Measurements from ENCODE around the gene CA9. TPM values are rescaled to one million over a fixed set of nuclear protein-coding genes. Genes with fewer than 3 reads are reported as not detected.

Gene CA9
- total RNA-seq, 2 experiments from 2014 or later, result not detected

DNA sequence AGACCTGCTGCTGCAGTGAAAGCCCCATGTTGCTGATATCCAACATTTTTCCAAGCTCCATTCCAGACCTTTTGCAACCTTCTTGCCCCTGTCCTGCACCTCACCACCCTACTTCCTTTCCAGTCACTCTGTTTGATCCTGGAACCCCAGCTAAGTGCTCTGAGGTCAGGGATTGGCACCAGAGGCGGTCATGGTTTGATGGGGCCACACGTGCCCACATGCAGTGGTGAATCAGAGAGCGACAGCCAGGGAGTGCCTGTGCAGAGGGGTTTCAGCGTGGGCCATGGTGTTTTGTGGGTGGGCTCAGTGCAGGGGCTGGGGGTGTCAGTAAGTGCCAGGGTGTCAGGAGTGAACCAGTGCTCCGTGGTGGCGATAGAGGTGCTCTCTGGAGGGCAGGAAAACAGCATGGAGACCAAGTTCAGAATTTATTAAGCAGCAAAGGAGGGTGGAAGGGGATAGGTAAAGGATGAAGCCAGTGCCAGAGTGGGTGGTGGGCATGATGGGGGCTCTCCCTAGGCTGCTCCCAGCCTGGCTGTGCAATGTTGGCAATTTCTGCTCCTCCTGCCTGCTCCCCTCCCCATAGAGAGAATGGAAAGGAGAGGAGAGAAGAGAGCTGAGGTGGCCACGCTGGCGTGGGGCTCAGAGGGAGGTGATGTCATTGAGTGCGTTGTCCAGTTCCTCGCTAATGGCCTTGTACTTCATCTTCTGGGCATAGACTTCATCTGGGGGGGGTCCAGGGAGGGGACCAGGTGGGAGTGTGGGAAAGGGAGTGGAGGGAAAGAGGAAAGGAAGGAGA is 9.0 kb downstream of the CA9 start:
- Histone ChIP-seq H3K4me3 (ENCODE audit: low read length) (no peak overlapping the region), H3K36me3 (ENCODE audit: insufficient read depth, low read length) (no peaks in the 10 kb centered on the region), H3K9me3 (ENCODE audit: control insufficient read depth in 1 of 2, insufficient read depth in 1 of 2, low read length in 2 of 2) (no peaks in the 10 kb centered on the region), H3K27ac (ENCODE audit: low read depth in 1 of 2, low read length in 2 of 2) (no peak overlapping the region), H3K4me1 (ENCODE audit: insufficient read depth, low read length) (no peaks in the 10 kb centered on the region), H3K27me3 (ENCODE audit: control insufficient read depth in 1 of 2, insufficient read depth in 2 of 2, low read length in 2 of 2) (no peaks in the 10 kb centered on the region)
- Mint-ChIP-seq H3K27ac (no peak overlapping the region), H3K36me3 (ENCODE audit: low read depth) (no peaks in the 10 kb centered on the region), H3K9me3 (no peaks in the 10 kb centered on the region), H3K4me3 (no peak overlapping the region), H3K27me3 (no peaks in the 10 kb centered on the region), H3K4me1 (ENCODE audit: low read depth) (peaks cover 4% of the 10 kb centered on the region)
- CTCF ChIA-PET, result interaction anchor here (1.4 kb wide), 1 partner anchor 24 kb away, joined by 4 read pairs; the partner anchor contains the start of genes CCDC107 and RMRP
- DNase-seq (no peak), ATAC-seq (ENCODE audit: poor library complexity) (no peak)
- POLR2A ChIA-PET, result no interaction called here
- intact Hi-C loops (cut with DNase I, micrococcal nuclease), result no loop called here
- no peak for TF ChIP-seq CTCF (IDR thresholded peaks at IDR 0.05)

DNA sequence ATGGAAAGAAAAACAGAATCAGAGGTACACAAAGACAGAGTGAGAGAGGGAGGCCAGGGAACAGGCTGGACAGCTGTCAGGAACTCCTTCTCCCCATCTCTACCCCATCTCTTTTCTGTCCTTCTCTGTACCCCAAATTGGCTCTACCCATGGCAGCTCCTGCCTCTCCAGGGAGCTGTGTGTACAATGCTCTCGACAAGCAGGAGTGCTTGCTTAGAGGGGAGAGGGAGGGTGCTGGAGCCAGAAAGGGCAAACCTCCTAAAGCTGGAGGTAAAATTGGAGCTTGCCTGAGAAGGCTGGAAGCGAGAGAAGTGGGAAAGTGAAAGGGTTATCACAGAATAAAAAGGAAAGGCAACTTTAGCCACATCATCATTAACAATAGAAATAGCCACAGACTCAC is 9.6 kb downstream of the CA9 start:
- no peaks in the 10 kb centered on the region for H3K4me1 ChIP-seq (ENCODE audit: insufficient read depth, low read length)
- intact Hi-C loops (cut with DNase I, micrococcal nuclease), result no loop called here

DNA sequence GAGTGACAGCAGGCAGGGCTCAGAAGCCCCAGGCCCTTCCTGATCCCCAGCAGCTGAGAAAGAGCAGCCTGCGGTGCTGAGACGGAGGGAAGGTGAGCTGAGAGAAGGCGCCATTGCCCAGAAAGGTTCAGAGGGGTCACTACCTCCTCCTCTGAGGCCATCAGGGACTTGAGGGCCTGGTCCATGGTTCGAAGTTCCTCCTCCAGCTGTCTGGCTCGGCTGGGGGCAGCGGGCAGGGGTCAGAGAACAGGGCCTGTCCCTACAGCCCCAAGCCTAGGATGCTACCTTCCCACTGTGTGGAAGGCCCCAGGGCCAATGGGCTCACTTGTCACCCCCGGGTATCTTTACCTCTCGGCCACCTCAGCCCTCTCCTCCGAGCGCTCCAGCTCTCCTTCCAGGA is 11.2 kb downstream of the CA9 start:
- H3K9me3 Mint-ChIP-seq, result no peaks in the 10 kb centered on the region
- no peak overlapping the region for H3K27ac Mint-ChIP-seq
- ChIA-PET POLR2A (interaction anchor here (2.0 kb wide), 1 partner anchor 12 kb away, joined by 5 read pairs; no protein-coding TSS in a partner anchor), CTCF (interaction anchor here (3.5 kb wide), 1 partner anchor 12 kb away, joined by 17 read pairs; no protein-coding TSS in a partner anchor)
- H3K4me1 Mint-ChIP-seq (ENCODE audit: low read depth), result peaks cover 13% of the 10 kb centered on the region
- H3K36me3 Mint-ChIP-seq (ENCODE audit: low read depth), result no peaks in the 10 kb centered on the region
- H3K4me3 Mint-ChIP-seq, result no peak overlapping the region
- no peak for TF ChIP-seq CTCF (IDR thresholded peaks at IDR 0.05)
- no peaks in the 10 kb centered on the region for H3K36me3 ChIP-seq (ENCODE audit: insufficient read depth, low read length)
- intact Hi-C loops (cut with DNase I, micrococcal nuclease), result loop anchor here in 1 of 2 experiments (2.0 kb wide), 1 partner anchor 16 kb away; no protein-coding TSS in a partner anchor
- H3K27me3 Mint-ChIP-seq, result no peaks in the 10 kb centered on the region
- DNase-seq, result no peak
- no peak for ATAC-seq (ENCODE audit: poor library complexity)
- H3K4me1 ChIP-seq (ENCODE audit: insufficient read depth, low read length), result peaks cover 12% of the 10 kb centered on the region
- no peaks in the 10 kb centered on the region for H3K9me3 ChIP-seq (ENCODE audit: control insufficient read depth in 1 of 2, insufficient read depth in 1 of 2, low read length in 2 of 2)
- H3K4me3 ChIP-seq (ENCODE audit: low read length), result no peak overlapping the region
- no peak overlapping the region for H3K27ac ChIP-seq (ENCODE audit: low read depth in 1 of 2, low read length in 2 of 2)
- H3K27me3 ChIP-seq (ENCODE audit: control insufficient read depth in 1 of 2, insufficient read depth in 2 of 2, low read length in 2 of 2), result no peaks in the 10 kb centered on the region

More for the DNA sequence above, 9.6 kb downstream of the CA9 start:
- no peaks in the 10 kb centered on the region for H3K9me3 ChIP-seq (ENCODE audit: control insufficient read depth in 1 of 2, insufficient read depth in 1 of 2, low read length in 2 of 2)
- H3K9me3 Mint-ChIP-seq, result no peaks in the 10 kb centered on the region
- DNase-seq, result no peak
- no peaks in the 10 kb centered on the region for H3K36me3 Mint-ChIP-seq (ENCODE audit: low read depth)
- ChIA-PET POLR2A (interaction anchor here (1.2 kb wide), 1 partner anchor 22 kb away, joined by 3 read pairs; no protein-coding TSS in a partner anchor), CTCF (interaction anchor here (1.4 to 3.5 kb wide), 2 partner anchors 13 to 25 kb away, joined by 4 to 17 read pairs; partner anchors contain the start of genes CCDC107 and RMRP)
- H3K27me3 ChIP-seq (ENCODE audit: control insufficient read depth in 1 of 2, insufficient read depth in 2 of 2, low read length in 2 of 2), result no peaks in the 10 kb centered on the region
- no peak overlapping the region for H3K27ac Mint-ChIP-seq
- H3K36me3 ChIP-seq (ENCODE audit: insufficient read depth, low read length), result no peaks in the 10 kb centered on the region
- H3K27me3 Mint-ChIP-seq, result no peaks in the 10 kb centered on the region
- H3K4me3 Mint-ChIP-seq, result no peak overlapping the region
- TF ChIP-seq CTCF (IDR thresholded peaks at IDR 0.05), result no peak
- H3K4me3 ChIP-seq (ENCODE audit: low read length), result no peak overlapping the region
- no peak overlapping the region for H3K27ac ChIP-seq (ENCODE audit: low read depth in 1 of 2, low read length in 2 of 2)
- ATAC-seq (ENCODE audit: poor library complexity), result no peak
- H3K4me1 Mint-ChIP-seq (ENCODE audit: low read depth), result peaks cover 4% of the 10 kb centered on the region
